Measurements from ENCODE around the gene SMIM45.

Gene SMIM45

GRCh38 chr22:41940832-41941765 is 10.9 kb upstream of the SMIM45 start:
- Histone ChIP-seq H3K4me2 (ENCODE audit: low read depth, low read length) (peak overlapping the region; percentile 34), H3K9me3 (replicated peaks; ENCODE audit: insufficient read depth, low read length) (no peaks in the 10 kb centered on the region), H3K4me3 (ENCODE audit: low read length) (no peak overlapping the region), H3K27ac (ENCODE audit: low read length) (peak overlapping the region; percentile 99), H3K36me3 (replicated peaks; ENCODE audit: insufficient read depth, low read length) (peaks cover 16% of the 10 kb centered on the region), H4K20me1 (ENCODE audit: insufficient read depth, low read length) (no peaks in the 10 kb centered on the region), H3K9me2 (replicated peaks; ENCODE audit: insufficient read depth, low read length) (no peaks in the 10 kb centered on the region), H3F3A (ENCODE audit: insufficient read depth, low read length) (peaks cover 39% of the 10 kb centered on the region), H3K4me1 (ENCODE audit: low read length) (peaks cover 26% of the 10 kb centered on the region), H2AFZ (ENCODE audit: low read length) (no peak overlapping the region), H3K79me2 (ENCODE audit: low read length) (peaks cover 58% of the 10 kb centered on the region), H3K9ac (ENCODE audit: low read length) (peak overlapping the region; percentile 74), H3K27me3 (replicated peaks; ENCODE audit: insufficient read depth, low read length) (no peaks in the 10 kb centered on the region)
- DNase-seq = peak; percentile 80
- no peak for TF ChIP-seq EZH2 (optimal IDR thresholded peaks at IDR 0.05; ENCODE audit: low read depth, low read length)
- TF ChIP-seq EZH2phosphoT487 (IDR thresholded peaks at IDR 0.05; ENCODE audit: low read length) = no peak
- peak; percentile 92 for TF ChIP-seq CTCF (IDR thresholded peaks at IDR 0.05; ENCODE audit: low read length)

GRCh38 chr22:41943661-41944209 is 8.2 kb upstream of the SMIM45 start:
- H3K4me2 ChIP-seq (ENCODE audit: low read depth, low read length) = no peak overlapping the region
- H3K27ac ChIP-seq (ENCODE audit: low read length) = no peak overlapping the region; the same call in 1 of the 2 replicates
- H3K9me3 ChIP-seq (replicated peaks; ENCODE audit: insufficient read depth, low read length) = no peaks in the 10 kb centered on the region
- DNase-seq = no peak
- no peak overlapping the region for H3K9ac ChIP-seq (ENCODE audit: low read length)
- peaks cover 26% of the 10 kb centered on the region for H3K4me1 ChIP-seq (ENCODE audit: low read length)
- peaks cover 62% of the 10 kb centered on the region for H3K79me2 ChIP-seq (ENCODE audit: low read length)
- peaks cover 15% of the 10 kb centered on the region for H3K36me3 ChIP-seq (replicated peaks; ENCODE audit: insufficient read depth, low read length)
- H3K9me2 ChIP-seq (replicated peaks; ENCODE audit: insufficient read depth, low read length) = no peaks in the 10 kb centered on the region
- peaks cover 35% of the 10 kb centered on the region for H3F3A ChIP-seq (ENCODE audit: insufficient read depth, low read length)
- no peaks in the 10 kb centered on the region for H4K20me1 ChIP-seq (ENCODE audit: insufficient read depth, low read length)
- H2AFZ ChIP-seq (ENCODE audit: low read length) = no peak overlapping the region
- TF ChIP-seq EZH2phosphoT487 (IDR thresholded peaks at IDR 0.05; ENCODE audit: low read length) = no peak
- TF ChIP-seq CTCF (IDR thresholded peaks at IDR 0.05; ENCODE audit: low read length) = no peak
- no peak for TF ChIP-seq EZH2 (optimal IDR thresholded peaks at IDR 0.05; ENCODE audit: low read depth, low read length)
- H3K4me3 ChIP-seq (ENCODE audit: low read length) = no peak overlapping the region
- H3K27me3 ChIP-seq (replicated peaks; ENCODE audit: insufficient read depth, low read length) = no peaks in the 10 kb centered on the region

GRCh38 chr22:41946629-41947423 is 5.1 kb upstream of the SMIM45 start, which contains the start of gene CENPM:
TSS of gene CENPM (minus strand) at chr22:41947152. CDS start at chr22:41947076, 76 bp downstream.
- peaks cover 7% of the 10 kb centered on the region for H3K36me3 ChIP-seq (replicated peaks; ENCODE audit: insufficient read depth, low read length)
- H2AFZ ChIP-seq (ENCODE audit: low read length) = peak within 1 kb of the TSS; percentile 71
- DNase-seq = peak; percentile 97
- H3K9ac ChIP-seq (ENCODE audit: low read length) = peak within 1 kb of the TSS; percentile 98
- H3K4me3 ChIP-seq (ENCODE audit: low read length) = peak within 1 kb of the TSS; percentile 91
- peaks cover 10% of the 10 kb centered on the region for H3F3A ChIP-seq (ENCODE audit: insufficient read depth, low read length)
- H4K20me1 ChIP-seq (ENCODE audit: insufficient read depth, low read length) = no peaks in the 10 kb centered on the region
- H3K9me2 ChIP-seq (replicated peaks; ENCODE audit: insufficient read depth, low read length) = no peaks in the 10 kb centered on the region
- H3K9me3 ChIP-seq (replicated peaks; ENCODE audit: insufficient read depth, low read length) = no peaks in the 10 kb centered on the region
- H3K4me2 ChIP-seq (ENCODE audit: low read depth, low read length) = peak within 1 kb of the TSS; percentile 99
- peak within 1 kb of the TSS; percentile 85 for H3K27ac ChIP-seq (ENCODE audit: low read length)
- H3K79me2 ChIP-seq (ENCODE audit: low read length) = peaks cover 43% of the 10 kb centered on the region
- no peaks in the 10 kb centered on the region for H3K27me3 ChIP-seq (replicated peaks; ENCODE audit: insufficient read depth, low read length)
- TF ChIP-seq CTCF (IDR thresholded peaks at IDR 0.05; ENCODE audit: low read length) (no peak; the same call in 1 of the 2 replicates), EZH2phosphoT487 (IDR thresholded peaks at IDR 0.05; ENCODE audit: low read length) (no peak), EZH2 (optimal IDR thresholded peaks at IDR 0.05; ENCODE audit: low read depth, low read length) (no peak)
- H3K4me1 ChIP-seq (ENCODE audit: low read length) = peaks cover 12% of the 10 kb centered on the region
